Lower lobe of right lung (tissue), 2 donors: ENCODE results near the gene AGFG1. TPM values are rescaled to one million over a fixed set of nuclear protein-coding genes. Genes with fewer than 3 reads are reported as not detected.

ENCODE experiments used
- ATAC-seq, 2 donors: fragments of 200-7000 bp; cut with Tn5 transposase; one replicate each; pipeline ENCODE4 v1.9.1; 2020 to 2022; ENCODE audit warnings: mild to moderate bottlenecking in 2 of 2, moderate library complexity in 2 of 2
- DNase-seq: peaks from one replicate; pipeline ENCODE4 v3.0.0-alpha.2; 2020
- H3K27ac ChIP-seq: fragments of 200-600 bp; one replicate; pipeline ENCODE4 v1.8.0; 2022
- H3K27me3 ChIP-seq: fragments of 200-600 bp; one replicate; pipeline ENCODE4 v1.8.0; 2022; ENCODE audit warnings: low read depth
- H3K36me3 ChIP-seq: fragments of 200-600 bp; one replicate; pipeline ENCODE4 v1.8.0; 2022; ENCODE audit warnings: mild to moderate bottlenecking
- H3K4me1 ChIP-seq: fragments of 200-600 bp; one replicate; pipeline ENCODE4 v1.8.0; 2022
- H3K4me3 ChIP-seq: fragments of 200-600 bp; one replicate; pipeline ENCODE4 v1.8.0; 2022; ENCODE audit warnings: mild to moderate bottlenecking
- H3K9me3 ChIP-seq: fragments of 200-600 bp; one replicate; pipeline ENCODE4 v1.8.0; 2022
- intact Hi-C: fragments of 100-400 bp; cut with DNase I; formaldehyde crosslinking; loops from one replicate; pipeline ENCODE4 v1.11.0; 2022
- total RNA-seq: library from RNA; stranded (reverse); fragmentation: NEBNext Ultra II Directional; extraction: Animal tissue kit (Norgen Biotek cat#: 25700); gene quantifications from one replicate; pipeline ENCODE4 v1.2.1, GENCODE V29; 2021
- TF ChIP-seq, protein P1 (sequence below): fragments of 200-600 bp; IDR thresholded peaks from one replicate; pipeline ENCODE4 v1.8.0; 2022; ENCODE audit warnings: antibody characterized with exemption, mild to moderate bottlenecking
- donor health status: DM: no; HTN: yes; CAD: no; lungs with severe emphysema.

The AGFG1 gene
- total RNA-seq, 1 donor from 2014 or later, result 100 TPM

DNA sequence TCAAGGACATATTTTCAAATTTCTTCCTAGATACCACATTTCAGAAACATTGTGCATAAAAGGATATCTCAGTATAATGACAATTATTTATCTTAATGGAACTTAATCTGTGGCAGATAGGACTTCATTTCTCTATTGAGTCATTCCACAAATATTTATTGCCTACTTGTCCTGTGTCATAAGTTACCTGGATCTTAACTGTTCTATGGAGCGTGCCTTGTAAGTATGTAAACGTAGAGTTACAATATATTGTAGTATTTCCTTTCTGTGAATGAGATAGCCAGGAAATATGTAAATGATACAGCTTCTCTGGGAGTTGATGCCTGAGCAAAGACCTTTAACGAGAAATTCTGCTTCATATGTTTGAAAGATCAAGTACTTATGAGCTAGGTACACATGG is 2.5 kb downstream of the AGFG1 start:
- Histone ChIP-seq H3K4me3 (peak overlapping the region; percentile 91), H3K36me3 (no peaks in the 10 kb centered on the region), H3K4me1 (peaks cover 48% of the 10 kb centered on the region), H3K27ac (no peak overlapping the region), H3K9me3 (no peaks in the 10 kb centered on the region), H3K27me3 (no peaks in the 10 kb centered on the region)
- intact Hi-C loops, result no loop called here
- DNase-seq, result no peak
- ATAC-seq, result no peak
- TF ChIP-seq, protein P1, sequence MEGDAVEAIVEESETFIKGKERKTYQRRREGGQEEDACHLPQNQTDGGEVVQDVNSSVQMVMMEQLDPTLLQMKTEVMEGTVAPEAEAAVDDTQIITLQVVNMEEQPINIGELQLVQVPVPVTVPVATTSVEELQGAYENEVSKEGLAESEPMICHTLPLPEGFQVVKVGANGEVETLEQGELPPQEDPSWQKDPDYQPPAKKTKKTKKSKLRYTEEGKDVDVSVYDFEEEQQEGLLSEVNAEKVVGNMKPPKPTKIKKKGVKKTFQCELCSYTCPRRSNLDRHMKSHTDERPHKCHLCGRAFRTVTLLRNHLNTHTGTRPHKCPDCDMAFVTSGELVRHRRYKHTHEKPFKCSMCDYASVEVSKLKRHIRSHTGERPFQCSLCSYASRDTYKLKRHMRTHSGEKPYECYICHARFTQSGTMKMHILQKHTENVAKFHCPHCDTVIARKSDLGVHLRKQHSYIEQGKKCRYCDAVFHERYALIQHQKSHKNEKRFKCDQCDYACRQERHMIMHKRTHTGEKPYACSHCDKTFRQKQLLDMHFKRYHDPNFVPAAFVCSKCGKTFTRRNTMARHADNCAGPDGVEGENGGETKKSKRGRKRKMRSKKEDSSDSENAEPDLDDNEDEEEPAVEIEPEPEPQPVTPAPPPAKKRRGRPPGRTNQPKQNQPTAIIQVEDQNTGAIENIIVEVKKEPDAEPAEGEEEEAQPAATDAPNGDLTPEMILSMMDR, result no peak

DNA sequence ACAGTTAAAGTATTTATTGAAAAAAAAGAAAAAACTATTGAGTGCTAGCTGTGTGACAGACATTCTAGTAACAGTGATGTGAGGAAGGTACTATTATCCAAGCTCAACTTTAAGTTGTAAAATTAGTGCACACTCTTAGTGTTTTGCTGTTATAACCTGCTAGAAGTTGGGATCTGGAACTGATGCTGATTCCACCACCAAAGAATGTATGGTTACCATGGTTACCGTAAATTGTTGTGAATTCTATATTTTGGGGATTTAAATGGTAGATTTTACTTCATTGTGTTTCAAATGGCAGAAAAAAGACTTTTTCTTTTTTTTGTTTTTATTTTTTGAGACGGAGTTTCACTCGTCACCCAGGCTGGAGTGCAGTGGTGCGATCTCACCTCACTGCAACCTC is 5.3 kb downstream of the AGFG1 start:
- no peaks in the 10 kb centered on the region for H3K9me3 ChIP-seq
- no peaks in the 10 kb centered on the region for H3K27me3 ChIP-seq
- TF ChIP-seq, protein P1, result no peak
- ATAC-seq (no peak), DNase-seq (no peak)
- intact Hi-C loops, result no loop called here
- no peak overlapping the region for H3K4me3 ChIP-seq
- H3K36me3 ChIP-seq, result no peaks in the 10 kb centered on the region
- no peak overlapping the region for H3K27ac ChIP-seq
- H3K4me1 ChIP-seq, result peaks cover 65% of the 10 kb centered on the region

DNA sequence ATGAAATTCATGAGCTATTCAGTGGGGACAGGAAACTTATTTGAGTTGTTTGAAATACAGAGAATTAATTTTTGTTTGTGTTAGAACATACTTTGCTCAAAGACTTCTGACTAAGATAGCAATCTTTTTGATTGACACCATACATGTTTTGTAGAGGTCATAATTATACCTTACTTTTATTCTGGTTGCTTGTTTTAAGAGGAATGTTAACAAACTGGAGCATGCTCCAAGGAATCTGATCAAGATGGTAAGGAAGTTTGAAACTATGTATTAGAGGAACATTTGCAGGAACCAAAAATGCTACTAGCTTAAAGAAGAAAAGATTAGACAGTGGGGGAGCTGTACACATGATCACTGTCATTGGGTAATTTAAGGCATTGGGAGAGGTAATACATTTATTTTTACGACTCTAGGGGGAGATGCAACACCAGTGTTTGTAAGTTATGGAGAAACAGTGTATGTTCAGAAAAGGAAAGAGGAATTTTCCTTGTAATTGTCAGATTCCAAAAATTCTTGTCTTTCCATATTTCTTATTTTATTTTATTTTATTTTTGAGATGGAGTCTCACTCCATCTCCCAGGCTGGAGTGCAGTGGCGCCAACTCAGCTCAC is 8.0 kb downstream of the AGFG1 start:
- peaks cover 54% of the 10 kb centered on the region for H3K4me1 ChIP-seq
- no peak overlapping the region for H3K27ac ChIP-seq
- H3K36me3 ChIP-seq, result no peaks in the 10 kb centered on the region
- H3K9me3 ChIP-seq, result no peaks in the 10 kb centered on the region
- intact Hi-C loops, result no loop called here
- ATAC-seq, result peak in 1 of 2 donors; percentile 64
- TF ChIP-seq, protein P1, result peak; percentile 21
- H3K4me3 ChIP-seq, result no peak overlapping the region
- H3K27me3 ChIP-seq, result no peaks in the 10 kb centered on the region
- no peak for DNase-seq

DNA sequence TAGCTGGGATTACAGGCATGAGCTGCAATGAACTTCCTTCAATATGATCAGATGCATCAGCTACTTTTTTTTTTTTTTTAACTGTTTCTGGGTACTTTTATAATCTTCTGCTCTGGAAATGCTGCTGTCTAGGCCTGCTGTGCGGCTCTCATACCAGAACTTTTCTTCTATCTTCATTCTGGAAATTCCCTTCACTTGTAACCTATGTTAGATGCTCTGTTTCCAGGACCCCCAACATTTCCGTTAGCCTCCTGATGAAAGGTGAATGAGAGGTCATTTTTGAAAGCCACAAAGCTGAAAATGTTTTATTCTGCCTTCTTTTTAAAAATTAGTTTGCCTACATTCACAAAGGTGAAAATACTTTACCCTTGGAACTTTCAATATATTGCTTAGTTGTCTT is 8.6 kb downstream of the AGFG1 start:
- intact Hi-C loops, result no loop called here
- H3K4me1 ChIP-seq, result peaks cover 48% of the 10 kb centered on the region
- ATAC-seq, result no peak
- no peak overlapping the region for H3K27ac ChIP-seq
- TF ChIP-seq, protein P1, result no peak
- H3K36me3 ChIP-seq, result no peaks in the 10 kb centered on the region
- H3K27me3 ChIP-seq, result no peaks in the 10 kb centered on the region
- DNase-seq, result no peak
- no peak overlapping the region for H3K4me3 ChIP-seq
- H3K9me3 ChIP-seq, result peaks cover 4% of the 10 kb centered on the region

DNA sequence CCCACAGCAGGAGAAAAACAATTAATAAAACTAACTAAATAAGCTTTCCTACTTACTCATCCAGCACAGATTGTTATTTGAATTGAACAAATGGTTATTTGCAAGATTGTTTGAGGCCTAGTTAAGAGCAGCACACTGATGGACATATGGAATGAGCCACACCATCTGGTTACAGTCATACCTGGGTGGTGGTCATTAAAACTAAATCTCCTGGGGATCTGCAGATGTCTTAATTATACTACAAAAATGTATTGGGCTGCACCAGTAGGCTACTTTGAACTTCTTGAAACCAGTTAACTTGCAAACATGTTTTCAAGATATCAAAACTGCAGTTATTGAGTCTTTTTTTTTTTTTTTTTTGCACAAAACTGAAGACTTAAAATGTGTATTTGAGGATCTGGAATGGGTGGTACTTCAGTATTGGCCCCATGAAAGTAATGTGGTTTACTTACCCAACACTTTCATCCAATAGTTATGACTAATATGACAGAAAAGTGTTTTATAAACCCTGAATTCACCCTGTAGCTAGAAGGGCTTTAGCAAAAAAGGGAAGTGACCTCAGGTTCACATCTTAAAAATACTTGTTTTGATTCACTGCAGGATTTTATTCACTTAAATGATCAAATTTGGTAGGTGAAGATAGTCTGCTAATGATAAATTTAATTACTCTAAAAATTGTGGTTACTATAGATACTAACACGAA is 10.8 kb downstream of the AGFG1 start:
- Histone ChIP-seq H3K27ac (no peak overlapping the region), H3K4me1 (peaks cover 39% of the 10 kb centered on the region), H3K4me3 (no peak overlapping the region), H3K9me3 (peaks cover 5% of the 10 kb centered on the region), H3K36me3 (no peaks in the 10 kb centered on the region), H3K27me3 (no peaks in the 10 kb centered on the region)
- peak in 1 of 2 donors; percentile 48 for ATAC-seq
- TF ChIP-seq, protein P1, result no peak
- DNase-seq, result no peak
- intact Hi-C loops, result no loop called here
